RKO (cell line): ENCODE results near the gene PEX1.
"Not testable (repeated sequence)": the region's sequence is repeated elsewhere in the genome, so short reads cannot be mapped to it uniquely, and the experiment has no call there.

Source experiments
- DNase-seq: peaks from one replicate; pipeline ENCODE4 v3.0.0-alpha.2; 2016; ENCODE audit warnings: low spot score

Gene PEX1

DNA sequence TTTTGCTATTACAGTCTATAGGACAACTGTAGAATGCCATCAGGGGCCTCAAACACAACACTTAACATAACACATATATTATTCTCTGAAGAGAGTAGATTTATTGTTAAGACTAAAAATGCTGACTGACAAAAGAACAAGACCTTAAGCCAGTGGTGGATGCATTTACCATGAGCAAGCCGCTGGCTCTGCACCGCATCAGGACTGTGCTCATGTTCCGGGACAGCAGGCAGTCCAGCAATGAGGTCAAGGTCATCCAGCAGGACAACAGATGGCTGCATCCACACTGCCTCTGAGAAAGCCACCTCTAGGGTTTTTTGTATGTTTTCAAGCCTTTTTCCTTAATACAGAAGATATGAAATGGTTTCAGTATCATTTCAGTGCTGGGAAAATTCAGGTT, 23.8 kb downstream of the PEX1 start:
- no peak for DNase-seq

DNA sequence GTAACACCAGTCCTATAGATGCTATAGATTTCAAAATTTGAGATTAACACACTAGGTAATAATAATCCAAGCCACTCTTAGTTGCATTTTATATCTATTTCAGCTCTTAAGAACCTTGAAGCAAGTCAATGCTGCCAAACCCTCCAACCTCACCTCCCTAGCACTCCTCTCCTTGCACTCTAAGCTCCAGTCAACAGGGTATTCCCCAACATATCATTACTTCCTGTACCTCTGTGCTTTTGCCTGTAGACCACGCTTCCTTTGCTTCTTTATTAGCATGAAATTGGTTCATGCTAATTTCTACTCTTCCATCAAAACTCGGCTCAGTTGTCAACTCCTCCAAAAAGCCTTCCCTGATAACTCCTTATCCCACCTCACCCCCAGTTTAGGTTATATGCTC, 24.6 kb downstream of the PEX1 start:
- no peak for DNase-seq

DNA sequence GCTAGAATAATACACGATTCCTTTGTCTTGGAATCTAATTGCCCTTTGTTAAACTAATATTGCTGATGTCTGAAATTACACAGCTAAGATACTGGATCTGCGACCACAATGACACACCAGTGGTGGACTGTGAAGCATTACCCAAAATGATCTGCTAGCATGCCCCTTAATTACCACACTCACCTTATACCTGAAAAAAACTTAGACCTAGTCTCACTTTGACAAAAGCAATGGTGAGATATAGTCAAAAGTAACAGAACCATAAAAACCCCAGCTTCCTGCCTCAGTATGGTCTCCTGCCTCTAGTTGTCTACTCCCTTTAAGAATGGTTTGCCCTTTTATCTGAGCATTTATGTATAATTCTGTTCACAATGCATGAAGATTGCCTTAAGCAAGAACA, 29.8 kb downstream of the PEX1 start:
- DNase-seq, result no peak

DNA sequence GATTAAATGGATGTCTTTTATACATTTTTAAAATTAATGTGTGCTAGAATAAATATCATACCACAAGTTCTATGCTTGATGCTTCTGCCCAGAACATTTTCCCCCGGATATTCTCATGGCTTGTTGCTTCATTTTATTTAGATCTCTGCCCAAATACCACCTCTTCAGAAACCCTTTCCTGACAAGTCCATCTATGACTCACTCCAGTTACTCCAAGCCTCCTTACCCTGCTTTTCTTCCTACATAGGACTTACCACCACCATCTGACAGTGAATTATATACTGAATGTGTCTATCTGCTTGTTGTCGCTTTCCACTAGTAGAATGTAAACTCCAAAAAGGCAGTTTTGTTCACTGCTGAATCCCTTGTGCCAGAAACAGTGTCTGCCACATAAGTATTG, 31.4 kb downstream of the PEX1 start:
- peak; percentile 27 for DNase-seq

DNA sequence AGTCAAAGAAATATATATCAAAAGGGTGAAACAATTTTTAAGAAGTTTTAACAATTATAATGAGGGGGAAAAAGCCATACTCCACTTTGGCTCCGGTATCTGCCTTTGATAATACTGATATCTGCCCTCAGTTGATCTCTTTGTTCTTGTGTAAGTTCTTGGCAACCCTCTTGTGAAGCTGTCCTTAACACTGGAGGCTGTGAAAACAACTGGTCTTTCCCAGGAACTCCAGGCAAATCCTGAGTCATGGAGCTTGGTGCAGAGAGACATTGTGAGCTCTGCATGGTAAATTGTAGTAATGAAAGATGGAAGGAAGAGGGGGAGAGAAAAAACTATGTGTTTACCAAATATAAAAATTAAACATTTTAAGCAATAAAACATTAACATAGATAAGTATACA, 38.7 kb downstream of the PEX1 start:
- DNase-seq, result no peak

DNA sequence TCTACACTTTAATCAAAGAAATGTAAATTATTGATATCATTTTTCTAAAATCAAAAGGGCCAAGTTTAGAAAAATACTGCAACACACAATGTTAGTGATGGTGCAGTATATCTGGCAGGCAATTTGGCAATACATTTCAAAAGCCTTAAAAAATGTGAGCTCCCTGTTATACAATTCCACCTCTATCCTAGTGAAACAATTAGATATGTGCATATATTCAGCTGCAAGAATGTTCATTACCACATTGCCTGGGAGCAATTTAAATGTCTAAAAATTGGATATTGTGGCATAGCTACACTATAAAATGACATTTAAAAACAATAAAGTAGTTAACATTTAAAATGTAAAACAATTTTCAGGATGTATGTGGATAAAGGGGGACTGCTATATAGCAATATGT, 40.5 kb downstream of the PEX1 start:
- no peak for DNase-seq

DNA sequence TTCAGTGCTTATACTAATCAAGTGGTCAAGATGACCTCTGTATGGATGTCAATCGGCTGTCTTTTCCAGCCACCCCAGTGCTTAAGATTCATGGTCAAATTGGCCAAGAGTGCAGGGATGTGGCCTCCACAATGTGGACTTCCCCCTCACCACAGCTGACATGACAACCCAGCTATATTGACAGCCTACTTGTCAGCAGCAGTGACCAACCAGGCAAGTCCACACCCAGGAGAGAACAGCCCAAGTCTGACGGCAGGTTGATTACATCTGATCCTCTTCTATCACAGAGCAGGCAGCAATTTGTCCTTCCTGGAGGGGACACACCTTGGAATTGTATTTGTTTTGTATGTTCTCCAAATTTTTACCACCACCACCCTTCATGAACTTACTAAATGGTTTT, 42.3 kb downstream of the PEX1 start:
- no peak for DNase-seq

DNA sequence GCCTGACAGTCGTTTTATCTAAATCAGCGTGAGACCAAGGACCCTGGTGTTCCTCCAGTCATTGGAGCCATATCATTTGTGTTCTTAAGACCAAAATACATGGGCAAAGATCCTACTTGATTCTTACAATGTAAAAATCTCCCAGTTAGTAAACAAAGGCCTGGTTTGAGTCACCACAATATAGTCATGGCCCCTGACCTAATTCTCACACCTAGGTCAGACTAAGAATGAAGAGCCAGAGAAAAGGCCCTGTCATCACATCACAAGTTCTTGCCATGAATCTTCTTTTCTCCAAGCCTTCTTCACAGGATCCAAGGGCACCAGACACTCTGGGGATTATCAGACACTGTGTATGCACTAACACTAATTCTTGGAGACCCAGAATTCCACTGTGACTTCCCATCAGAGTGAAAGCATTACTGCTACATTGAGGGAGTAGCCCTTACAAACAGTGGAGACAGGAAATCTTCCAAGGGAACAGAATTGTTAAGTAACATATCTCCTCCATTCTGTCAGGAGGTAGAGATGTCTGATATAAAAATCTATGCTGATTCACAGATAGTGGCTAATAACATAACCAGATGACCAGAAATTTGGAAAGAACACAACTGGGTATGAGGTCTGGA, 42.9 kb downstream of the PEX1 start:
- no peak for DNase-seq

DNA sequence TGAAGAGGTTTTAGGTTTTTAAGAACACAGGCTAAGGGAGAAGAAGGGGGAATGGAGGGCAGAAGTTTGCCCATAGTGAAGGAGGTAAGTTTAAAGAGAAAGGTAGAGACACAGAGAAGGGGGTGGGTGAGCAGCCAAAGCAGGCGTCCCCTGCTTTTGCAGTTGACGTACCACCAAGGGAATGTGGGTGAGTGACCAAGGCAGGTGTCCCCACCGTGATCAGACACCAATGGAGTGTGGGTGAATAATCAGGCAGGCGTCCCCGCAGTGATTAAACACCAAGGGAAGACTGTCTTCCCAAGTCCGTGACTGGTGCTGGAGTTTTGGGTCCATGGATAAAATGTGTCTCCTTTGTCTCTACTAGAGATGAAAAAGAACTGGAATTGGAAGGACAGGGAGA, 44.1 kb downstream of the PEX1 start:
- DNase-seq, result not testable (repeated sequence)

DNA sequence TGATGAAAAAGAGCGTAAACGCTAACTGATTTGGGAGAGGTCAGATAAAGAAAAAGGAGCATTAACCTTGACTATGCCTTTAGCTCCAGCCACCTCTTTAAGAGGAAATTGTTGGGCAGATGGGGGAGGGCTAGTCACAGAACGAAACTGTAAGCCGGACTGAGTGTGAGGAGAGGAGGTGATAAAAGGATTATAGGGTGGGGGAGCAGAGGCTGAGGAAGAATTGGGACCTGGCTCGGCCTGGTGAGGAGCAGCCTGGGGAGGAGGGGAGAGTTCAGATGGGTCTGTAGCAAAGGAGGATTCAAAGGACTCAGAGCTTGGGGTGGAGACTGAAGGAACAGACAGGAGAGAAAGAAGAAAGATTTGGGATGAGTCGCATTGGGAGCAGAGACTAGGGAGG, 44.7 kb downstream of the PEX1 start:
- DNase-seq, result not testable (repeated sequence)

DNA sequence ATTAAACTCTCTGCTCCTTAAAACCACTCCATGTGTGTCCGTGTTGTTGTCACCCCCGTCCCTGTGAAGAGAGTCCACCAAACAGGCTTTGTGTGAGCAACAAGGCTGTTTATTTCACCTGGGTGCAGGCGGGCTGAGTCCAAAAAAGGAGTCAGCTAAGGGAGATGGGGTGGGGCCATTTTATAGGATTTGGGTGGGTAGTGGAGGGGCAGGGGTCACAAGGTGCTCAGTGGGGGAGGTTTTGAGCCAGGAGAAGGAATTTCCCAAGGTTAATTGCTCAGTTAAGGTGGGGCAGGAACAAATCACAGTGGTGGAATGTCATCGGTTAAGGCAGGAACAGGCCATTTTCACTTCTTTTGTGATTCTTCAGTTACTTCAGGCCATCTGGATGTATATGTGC, 49.2 kb downstream of the PEX1 start:
- not testable (repeated sequence) for DNase-seq

DNA sequence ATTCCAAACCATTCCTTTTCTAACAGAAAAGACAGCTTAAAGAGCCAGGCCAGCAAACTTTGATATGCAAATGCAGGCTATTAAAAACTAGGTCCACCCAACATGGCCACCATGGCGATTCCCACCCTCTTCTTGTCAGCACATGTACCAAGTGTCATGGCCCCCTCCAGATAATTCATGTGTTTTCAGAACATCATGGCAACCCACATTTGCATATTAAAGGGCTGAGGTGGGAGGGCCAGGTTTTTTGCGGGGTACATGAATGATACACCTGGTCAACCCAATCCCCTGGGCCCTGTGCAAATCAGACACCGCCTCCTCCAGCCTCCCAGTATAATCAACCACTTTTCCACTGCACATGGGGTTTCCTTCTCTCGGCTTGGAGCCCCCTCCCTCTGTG, 49.6 kb downstream of the PEX1 start:
- no peak for DNase-seq

DNA sequence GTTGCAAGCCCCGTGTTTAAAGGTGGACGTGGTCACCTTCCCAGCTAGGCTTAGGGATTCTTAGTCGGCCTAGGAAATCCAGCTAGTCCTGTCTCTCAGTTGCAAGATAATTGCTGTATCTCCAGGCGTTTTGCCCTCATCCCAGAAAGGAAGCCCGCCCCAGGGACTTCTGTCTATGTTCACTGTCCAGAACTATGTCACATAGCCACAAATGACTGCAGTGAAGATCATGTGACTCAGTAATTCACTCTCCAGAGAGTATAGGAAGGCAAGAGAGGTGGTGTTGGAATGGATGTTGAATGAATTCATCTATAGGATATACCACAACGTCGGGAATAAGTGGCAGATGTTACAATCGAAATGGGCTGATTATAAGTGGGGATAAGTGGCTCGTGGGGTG, 50.2 kb downstream of the PEX1 start:
- no peak for DNase-seq

DNA sequence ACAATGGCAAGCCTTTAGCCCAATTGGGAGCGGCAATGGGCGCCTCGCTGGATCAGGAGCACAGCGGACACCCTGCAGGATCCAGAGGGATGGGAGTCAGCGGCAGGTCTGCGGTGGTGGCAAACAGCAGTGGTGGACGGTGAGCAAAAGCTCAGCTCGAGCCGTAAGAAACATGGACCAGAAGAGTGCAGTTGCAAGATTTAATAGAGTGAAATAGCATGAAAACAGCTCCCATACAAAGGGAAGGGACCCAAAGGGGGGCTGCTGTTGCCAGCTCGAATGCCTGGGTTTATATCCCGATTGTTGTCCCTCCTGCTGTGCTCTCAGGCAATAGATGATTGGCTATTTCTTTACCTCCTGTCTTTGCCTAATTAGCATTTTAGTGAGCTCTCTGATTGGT, 50.6 kb downstream of the PEX1 start, which contains the start of gene ERVW-1:
Gene ERVW-1 (minus strand): TSS at position 266 of the 400 bp plus-strand sequence. CDS start 7,565 bp downstream, outside the sequence.
- not testable (repeated sequence) for DNase-seq

DNA sequence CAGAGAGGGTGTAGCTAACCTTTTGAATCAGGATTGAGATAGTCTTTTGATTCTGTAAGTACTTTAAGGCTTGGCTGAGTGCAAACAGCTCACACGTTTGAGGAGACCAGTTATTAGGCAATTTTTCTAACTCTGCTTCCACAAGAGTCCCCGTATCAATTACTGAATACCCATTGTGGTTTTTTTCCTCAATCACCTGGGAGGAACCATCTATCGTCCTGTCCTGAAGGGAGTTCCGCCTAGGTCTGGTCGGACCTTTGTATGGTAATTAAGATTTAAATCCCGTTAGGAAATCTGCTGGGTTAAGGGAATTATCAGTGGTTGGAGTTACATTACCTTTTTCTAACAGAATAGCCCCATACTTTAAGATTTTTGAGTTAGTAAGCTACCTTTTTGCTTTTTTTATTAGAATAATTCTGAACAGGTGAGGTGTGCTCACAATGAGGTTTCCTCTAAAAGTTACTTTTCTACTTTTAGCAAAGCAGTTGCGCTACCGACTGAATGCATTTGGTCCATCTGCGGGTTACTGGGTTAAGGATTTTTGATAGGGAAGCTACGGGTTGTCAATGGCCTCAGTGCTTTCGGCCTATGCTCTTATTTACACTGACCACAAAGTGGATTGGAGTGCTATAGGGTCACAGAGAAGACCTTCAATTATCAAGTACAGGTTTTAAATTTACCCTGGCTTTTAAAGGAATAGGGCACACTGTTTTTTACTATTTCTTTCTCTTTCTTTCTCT, 52.3 kb downstream of the PEX1 start:
- DNase-seq, result not testable (repeated sequence)

DNA sequence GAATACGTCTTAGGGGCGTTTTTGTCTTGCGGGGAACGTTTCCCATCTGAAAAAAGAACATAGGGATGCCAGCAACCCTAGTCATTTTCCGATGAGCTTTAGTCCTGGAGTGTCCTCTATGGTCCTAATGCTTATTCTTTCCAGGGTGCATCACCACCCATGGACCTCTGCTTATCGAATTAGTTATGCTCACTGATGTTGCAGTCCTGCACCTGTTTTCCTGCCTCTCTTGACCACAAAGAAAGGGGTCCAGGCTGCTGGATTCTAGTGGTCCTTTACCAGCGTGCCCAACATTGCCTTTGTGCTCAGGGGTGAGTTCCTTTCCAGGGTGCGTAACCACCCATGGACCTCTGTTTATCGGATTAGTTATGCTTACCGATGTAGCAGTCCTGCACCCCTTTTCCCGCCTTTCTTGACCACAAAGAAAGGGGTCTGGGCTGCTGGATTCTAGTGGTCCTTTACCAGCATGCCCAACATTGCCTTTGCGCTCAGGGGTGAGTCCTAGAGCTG, 53.0 kb downstream of the PEX1 start:
- DNase-seq, result not testable (repeated sequence)

DNA sequence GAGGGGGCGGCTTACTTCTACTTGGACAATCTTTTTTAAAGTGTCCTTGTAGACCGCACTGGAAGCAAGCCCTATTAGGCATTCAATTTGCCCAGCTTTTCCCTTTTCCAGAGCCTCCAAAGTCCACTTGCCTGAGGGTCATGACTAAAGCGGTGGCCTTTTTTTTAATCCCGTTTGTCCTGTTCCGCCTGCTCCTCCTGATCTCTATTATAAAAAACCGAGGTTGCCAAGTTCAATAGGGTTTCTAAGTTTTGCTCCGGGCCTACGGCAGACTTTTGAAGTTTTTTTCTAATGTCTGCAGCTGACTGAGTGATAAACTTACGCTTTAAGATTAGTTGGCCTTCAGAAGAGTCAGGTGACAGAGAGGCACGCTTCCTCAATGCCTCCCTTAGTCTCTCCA, 54.3 kb downstream of the PEX1 start:
- not testable (repeated sequence) for DNase-seq

DNA sequence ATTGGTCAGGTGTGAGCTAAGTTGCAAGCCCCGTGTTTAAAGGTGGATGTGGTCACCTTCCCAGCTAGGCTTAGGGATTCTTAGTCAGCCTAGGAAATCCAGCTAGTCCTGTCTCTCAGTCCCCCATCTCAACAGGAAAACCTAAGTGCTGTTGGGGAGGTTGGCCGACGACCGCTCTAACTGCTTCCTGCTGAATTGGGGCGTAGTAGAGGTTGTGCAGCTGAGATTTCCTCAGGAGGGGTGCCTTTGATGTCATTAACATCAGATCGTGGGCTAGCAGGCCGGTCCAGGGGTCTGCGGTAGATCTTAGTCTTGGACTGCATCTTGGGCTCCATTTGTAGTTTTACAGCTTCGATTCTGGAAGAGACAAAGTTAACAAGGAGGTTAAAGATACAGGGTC, 59.7 kb downstream of the PEX1 start:
- DNase-seq, result not testable (repeated sequence)

DNA sequence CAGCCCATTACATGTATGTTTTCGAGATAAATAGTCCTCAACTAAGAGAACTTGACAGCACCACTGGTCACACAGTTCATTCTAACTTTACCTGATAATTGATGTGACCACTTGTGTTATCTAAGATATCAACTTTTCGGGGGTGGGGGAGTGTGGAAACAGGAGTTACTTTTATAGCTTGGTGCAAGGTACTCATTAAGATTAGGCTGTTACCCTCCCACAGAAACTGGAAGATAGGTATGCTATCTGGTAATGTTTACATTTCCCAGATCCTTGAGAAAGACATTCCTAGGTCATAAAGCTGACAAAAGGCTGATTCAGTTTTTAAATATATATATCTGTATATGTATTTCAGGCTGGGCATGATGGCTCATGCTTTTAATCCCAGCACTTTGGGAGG, 61.6 kb downstream of the PEX1 start:
- no peak for DNase-seq

DNA sequence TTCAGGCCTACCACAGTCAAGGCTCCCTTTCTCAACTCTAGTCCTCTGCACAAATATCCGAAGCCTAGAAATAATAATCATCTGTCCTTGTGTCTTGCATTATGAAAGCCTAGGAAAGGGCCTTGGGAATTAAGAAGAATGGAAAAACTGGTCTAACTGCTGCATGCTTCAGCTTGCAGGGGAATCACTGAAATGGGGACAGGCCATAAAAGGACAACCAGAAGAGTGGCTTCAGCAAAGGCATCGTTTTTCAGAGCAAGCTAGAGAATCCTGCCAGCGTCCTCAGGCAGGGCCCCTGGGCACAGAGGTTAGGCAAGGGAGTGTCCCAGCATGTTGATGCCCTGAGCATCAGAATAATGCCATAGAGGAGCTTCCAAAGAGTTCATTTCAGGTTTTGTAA, 63.8 kb downstream of the PEX1 start:
- no peak for DNase-seq

DNA sequence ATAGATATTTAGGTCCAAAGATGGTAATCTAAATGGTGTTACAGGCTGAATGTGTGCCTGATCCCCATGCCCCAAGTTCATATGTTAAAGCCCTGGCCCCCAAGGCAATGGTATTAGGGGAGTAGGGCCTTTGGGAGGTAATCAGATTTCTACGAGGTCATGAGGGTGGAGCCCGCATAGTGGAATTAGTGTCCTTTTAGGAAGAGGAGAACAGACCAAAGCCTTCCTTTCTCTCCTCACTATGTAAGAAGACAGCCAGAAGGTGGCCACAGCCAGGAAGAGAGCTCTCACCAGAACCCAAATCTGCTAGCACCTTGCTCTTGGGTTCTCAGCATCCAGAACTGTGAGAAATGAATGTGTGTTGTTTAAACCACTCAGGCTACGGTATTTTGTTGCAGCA, 65.8 kb downstream of the PEX1 start:
- no peak for DNase-seq

DNA sequence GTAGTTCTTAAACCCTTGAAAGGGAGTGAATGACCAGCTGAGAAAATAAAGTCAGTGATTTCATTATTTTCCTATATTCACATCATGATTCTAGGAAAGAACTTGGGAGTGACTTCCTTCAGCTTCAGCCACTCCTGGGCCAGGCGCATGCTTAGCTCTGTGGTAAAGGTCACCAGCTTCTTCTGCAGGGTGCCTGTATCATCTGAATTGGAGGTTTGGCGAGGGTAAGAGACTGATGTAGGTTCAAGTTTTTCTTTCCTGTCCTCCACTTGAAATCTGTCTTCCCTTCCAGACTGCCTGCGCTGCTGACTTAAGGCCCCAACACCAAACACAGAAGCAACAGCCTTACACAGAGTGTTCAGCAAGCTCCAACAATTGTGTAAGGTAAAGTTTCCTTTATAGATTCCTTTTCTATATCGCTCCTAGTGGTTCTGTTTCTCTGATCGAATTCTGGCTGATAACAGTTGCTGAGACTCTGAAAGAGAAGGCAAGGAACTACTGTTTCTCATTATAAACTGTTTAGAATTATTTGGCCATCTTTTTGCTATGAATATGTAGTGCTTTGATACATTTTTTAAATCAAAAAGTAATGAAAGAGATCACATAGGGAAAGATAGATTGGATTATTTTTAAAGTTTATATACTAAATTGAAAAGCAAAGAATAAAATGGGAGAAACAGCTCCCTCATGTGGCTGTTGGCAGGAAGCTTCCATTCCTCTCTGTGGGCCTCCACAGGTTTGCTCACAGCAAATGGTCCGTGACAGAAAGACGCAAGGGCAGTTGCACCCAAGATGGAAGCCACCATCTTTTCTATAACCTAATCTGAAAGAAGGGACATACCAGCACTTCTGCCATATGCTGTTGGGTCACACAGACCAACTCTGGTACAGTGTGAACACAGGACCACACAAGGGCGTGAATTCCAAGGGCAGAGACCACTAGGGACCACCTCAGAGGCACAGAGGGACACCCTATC, 67.0 kb downstream of the PEX1 start:
- peak; percentile 83 for DNase-seq
